HG03159 (cell line): ENCODE measurements around the gene AOC3.
"Not testable (repeated sequence)": the region's sequence is repeated elsewhere in the genome, so short reads cannot be mapped to it uniquely, and the experiment has no call there.

ENCODE experiments used
- ATAC-seq: cut with Tn5 transposase; IDR thresholded peaks from one replicate; pipeline ENCODE4 v1.9.1; 2021; ENCODE audit warnings: mild to moderate bottlenecking, moderate library complexity; ENCODE audit not compliant: unreplicated experiment

AOC3 gene

DNA sequence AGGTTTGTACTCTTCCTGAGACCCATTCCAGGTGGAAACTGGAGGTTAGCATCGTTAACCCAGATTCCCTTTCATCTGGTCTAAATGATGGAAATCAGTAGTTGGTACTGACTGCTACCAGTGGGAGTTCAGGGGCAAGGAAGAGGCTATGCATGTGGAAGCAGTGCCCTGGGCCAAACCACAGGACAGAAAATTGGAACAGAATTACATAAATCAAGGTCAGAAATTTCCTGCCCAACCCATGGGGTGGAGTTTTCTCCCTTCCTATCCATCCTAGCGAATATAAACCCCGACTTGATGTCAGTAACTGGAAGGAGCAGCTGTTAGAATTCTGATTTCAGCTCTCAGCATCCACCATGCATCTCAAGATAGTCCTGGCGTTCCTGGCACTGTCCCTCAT lies 6.7 kb upstream of the AOC3 start, which contains the start of gene AOC2:
Gene AOC2 (plus strand): TSS at position 310 of the 400 bp plus-strand sequence. CDS start 47 bp downstream, at position 357.
- no peak for ATAC-seq

DNA sequence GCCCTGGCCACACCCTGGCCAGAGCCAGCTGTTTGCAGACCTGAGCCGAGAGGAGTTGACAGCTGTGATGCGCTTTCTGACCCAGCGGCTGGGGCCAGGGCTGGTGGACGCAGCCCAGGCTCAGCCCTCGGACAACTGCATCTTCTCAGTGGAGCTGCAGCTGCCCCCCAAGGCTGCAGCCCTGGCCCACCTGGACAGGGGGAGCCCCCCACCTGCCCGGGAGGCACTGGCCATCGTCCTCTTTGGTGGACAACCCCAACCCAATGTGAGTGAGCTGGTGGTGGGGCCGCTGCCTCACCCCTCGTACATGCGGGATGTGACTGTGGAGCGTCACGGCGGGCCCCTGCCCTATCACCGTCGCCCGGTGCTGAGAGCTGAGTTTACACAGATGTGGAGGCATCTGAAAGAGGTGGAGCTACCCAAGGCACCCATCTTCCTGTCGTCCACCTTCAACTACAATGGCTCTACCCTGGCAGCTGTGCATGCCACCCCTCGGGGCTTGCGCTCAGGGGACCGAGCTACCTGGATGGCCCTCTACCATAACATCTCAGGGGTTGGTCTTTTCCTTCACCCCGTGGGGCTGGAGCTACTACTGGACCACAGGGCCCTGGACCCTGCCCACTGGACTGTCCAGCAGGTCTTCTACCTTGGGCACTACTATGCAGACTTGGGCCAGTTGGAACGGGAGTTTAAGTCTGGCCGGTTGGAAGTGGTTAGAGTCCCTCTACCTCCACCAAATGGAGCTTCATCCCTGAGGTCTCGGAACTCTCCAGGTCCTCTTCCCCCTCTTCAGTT lies 6.0 kb upstream of the AOC3 start:
- ATAC-seq: no peak

DNA sequence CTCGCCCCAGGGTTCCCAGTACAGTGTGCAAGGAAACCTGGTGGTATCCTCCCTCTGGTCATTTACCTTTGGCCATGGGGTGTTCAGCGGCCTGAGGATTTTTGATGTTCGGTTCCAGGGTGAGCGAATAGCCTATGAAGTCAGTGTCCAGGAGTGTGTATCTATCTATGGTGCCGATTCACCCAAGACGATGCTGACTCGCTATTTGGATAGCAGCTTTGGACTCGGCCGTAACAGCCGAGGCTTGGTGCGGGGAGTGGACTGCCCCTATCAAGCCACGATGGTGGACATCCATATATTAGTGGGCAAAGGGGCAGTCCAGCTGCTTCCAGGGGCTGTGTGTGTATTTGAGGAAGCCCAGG lies 5.5 kb upstream of the AOC3 start:
- ATAC-seq: no peak

DNA sequence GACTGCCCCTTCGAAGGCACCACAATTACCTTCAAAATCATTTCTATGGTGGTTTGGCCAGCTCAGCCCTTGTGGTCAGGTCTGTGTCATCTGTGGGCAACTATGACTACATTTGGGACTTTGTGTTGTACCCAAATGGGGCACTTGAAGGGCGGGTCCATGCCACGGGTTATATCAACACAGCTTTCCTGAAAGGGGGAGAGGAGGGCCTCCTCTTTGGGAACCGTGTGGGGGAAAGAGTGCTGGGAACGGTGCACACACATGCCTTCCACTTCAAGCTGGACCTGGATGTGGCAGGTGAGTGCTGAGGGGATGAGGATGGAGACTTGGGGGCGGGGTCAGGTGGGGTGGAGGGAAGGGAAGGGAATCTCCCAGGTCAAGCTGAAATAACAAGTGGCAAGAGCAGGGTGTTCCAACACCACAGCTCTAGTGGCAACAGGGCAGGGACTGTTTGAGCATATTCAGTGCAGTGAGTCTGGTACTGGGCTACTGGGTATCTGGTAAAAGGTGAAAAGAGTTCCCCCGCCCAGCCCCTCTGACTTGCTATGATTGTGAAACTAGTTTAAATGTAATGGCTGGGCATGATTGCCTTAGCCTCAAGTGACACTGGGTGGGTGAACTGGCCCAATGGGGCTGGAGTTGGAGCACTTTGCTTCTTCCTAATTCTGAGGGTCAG lies 4.9 kb upstream of the AOC3 start:
- ATAC-seq: no peak

DNA sequence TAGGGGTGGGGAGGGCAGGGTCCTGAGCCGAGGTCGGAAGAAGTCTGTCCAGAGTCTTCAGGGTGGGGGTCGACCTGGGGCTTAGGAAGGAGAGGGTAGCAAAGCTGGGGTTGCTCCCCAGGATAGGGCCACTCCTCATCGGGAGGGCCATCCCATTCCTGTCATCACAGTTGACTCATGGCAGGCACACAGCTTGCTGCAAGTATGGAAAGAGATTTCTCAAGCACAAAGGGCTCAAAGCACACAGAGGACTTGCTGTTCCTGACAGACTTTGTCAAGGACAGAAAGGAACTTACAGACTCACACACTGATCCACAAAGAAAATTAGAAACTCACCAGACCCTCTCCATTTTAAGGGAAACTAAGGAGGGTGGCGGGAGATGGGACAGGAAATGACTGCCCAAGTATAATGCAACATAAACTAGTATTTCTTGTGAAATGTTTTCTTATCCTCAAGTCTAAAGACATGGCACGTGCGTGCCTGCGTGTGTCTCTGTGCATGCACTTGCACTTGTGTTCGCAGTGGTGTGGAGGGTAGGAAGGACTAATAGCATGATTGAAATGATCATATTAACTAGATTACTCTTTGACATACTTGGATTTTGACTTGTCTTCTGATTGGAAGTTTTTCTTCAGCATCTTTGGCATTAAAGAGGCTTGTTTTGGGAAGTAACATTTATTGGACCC lies 4.3 kb upstream of the AOC3 start:
- ATAC-seq: no peak

DNA sequence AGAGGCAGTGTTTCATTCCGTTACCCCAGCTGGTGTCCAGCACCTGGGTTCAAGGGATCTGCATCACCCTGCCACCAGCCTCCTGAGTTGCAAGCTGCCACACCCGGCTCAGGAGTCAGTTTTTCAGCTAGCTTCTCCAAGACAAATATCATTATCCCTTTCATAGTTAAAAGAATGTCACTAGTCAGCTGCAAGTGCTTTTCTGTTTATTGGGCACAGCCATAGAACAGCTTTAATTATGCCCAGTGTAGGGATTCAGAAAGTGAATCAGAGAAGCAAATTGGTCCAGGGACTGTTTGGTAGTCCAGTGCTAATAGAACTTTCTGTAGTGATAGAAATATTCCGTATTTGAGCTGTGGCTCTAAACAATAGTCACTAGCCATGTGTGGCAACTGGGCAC lies 2.9 kb upstream of the AOC3 start:
- no peak for ATAC-seq

DNA sequence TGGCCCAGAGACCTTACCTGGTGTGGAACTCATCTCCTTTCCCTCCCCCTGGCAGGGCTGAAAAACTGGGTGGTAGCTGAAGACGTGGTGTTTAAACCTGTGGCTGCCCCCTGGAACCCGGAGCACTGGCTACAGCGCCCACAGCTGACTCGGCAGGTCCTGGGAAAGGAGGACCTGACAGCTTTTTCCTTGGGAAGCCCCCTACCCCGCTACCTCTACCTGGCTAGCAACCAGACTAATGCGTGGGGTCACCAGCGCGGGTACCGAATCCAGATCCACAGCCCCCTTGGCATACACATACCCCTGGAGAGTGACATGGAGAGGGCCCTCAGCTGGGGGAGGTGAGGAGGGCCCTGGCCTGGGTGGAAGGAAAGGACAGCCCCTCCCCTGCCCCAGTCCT lies 2.0 kb upstream of the AOC3 start:
- ATAC-seq: no peak

DNA sequence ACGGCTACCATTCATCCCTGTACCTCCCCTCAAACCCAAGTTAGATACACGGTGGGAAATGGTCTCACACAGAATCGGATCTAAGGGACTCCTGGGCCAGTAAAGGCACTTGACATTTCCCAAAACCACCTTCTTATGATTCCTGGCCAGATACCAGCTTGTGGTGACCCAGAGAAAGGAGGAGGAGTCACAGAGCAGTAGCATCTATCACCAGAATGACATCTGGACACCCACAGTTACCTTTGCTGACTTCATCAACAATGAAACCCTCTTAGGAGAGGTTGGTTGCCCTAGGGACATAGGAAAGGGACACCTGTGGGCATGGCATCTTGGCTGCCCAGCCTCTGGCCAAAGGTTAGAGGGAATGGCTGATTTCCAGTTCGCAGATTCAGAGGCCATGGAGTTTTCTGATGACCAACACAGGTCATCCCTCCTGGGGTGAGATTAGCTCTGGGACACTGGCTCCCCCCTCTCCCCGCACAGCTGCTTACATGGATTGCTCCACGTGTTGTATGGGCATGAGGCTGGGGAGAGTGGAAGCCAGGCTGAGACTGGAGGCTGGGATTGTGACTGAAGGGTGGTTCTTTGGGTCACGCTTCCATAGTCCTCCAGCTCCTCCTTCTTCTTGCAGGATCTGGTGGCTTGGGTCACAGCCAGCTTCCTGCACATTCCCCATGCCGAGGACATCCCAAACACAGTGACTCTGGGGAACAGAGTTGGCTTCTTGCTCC lies 1.4 kb upstream of the AOC3 start:
- ATAC-seq: no peak

DNA sequence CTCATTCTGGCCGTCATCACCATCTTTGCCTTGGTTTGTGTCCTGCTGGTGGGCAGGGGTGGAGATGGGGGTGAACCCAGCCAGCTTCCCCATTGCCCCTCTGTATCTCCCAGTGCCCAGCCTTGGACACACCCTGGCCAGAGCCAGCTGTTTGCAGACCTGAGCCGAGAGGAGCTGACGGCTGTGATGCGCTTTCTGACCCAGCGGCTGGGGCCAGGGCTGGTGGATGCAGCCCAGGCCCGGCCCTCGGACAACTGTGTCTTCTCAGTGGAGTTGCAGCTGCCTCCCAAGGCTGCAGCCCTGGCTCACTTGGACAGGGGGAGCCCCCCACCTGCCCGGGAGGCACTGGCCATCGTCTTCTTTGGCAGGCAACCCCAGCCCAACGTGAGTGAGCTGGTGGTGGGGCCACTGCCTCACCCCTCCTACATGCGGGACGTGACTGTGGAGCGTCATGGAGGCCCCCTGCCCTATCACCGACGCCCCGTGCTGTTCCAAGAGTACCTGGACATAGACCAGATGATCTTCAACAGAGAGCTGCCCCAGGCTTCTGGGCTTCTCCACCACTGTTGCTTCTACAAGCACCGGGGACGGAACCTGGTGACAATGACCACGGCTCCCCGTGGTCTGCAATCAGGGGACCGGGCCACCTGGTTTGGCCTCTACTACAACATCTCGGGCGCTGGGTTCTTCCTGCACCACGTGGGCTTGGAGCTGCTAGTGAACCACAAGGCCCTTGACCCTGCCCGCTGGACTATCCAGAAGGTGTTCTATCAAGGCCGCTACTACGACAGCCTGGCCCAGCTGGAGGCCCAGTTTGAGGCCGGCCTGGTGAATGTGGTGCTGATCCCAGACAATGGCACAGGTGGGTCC lies 607 bp downstream of the AOC3 start:
- ATAC-seq: not testable (repeated sequence)

DNA sequence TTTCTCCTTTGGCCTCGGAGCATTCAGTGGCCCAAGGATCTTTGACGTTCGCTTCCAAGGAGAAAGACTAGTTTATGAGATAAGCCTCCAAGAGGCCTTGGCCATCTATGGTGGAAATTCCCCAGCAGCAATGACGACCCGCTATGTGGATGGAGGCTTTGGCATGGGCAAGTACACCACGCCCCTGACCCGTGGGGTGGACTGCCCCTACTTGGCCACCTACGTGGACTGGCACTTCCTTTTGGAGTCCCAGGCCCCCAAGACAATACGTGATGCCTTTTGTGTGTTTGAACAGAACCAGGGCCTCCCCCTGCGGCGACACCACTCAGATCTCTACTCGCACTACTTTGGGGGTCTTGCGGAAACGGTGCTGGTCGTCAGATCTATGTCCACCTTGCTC lies 1.4 kb downstream of the AOC3 start:
- no peak for ATAC-seq

DNA sequence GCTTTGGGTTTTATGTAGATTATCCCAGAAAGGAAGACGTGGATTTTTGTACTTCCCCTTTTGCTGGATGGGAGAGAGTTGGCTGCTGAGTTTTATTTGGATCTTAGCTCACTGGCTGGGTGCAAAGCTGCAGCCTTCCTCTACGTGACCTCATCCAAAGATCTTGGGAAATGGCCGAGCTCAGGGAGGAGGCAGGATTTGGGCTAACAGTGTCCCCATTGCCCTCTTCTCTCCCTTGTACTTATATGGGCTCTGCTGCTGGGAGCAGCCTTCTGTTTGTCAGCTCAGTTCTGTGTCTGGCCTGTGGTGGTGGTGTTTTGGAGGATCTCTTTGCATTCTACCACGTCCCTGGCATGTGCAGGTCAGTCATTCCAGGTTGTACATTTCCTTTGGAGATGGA lies 2.0 kb downstream of the AOC3 start:
- ATAC-seq: no peak

DNA sequence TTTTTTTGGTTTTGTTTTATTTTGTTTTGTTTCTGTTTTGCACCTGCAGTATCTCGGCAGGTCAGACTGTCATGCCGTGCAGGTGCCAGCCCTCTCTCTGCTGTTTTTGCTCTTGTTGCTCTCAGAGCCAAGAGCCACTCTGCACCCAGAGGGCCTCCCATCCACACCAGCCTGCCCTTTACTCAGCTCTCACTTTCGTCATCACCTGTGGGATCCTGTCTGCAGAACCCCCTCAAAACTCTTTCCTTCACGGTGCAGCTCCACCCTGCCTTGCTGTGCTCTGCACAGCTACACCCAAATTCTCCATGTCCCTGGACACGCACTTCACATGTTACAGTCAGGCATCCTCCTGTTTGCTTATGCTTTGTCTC lies 2.6 kb downstream of the AOC3 start:
- ATAC-seq: no peak

DNA sequence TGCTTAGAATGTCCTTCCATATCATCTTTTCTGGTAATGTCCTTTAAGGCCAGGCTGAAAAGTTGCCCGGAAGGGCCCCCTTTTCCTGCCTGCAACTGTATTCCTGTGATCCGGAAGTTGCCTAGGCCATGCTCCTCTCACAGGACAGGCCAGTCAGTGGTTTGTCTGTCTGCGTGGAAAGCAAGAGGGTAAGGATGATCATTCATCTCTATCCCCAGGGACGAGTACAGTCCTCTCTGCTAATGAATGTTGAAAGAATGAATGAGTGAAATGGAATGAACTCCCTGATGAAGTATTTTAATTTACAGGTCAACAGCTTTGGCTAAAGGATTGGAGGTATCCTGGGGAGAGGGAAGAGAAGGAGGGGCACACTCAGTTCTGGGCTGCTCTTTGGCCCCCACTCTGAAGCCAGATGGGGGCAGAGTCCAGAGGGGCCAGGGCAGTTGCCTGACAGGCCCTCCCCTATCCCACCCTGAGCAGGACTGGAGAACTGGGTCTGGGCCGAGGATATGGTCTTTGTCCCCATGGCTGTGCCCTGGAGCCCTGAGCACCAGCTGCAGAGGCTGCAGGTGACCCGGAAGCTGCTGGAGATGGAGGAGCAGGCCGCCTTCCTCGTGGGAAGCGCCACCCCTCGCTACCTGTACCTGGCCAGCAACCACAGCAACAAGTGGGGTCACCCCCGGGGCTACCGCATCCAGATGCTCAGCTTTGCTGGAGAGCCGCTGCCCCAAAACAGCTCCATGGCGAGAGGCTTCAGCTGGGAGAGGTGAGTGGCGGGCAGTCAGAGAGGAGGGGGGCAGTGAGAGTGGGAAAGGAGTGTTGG lies 3.2 kb downstream of the AOC3 start:
- no peak for ATAC-seq

DNA sequence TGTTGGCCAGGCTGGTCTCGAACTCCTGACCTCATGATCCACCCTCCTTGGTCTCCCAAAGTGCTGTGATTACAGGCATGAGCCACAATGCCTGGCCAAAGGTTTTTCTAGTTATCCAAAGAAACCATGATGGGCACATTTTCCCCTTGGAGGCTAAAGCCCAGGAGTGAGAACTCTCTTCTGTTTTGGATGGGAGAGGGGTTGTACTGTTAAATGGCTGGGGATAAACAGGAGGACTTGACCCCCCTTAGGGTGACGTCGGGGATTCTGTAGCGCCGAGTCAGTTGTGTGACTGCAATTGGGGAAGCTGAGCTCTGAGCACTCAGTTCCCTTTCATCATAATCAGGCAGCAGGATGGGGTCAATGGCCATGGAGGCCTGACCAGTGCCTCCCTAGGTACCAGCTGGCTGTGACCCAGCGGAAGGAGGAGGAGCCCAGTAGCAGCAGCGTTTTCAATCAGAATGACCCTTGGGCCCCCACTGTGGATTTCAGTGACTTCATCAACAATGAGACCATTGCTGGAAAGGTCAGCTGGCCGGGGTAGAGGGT lies 4.1 kb downstream of the AOC3 start:
- ATAC-seq: no peak

DNA sequence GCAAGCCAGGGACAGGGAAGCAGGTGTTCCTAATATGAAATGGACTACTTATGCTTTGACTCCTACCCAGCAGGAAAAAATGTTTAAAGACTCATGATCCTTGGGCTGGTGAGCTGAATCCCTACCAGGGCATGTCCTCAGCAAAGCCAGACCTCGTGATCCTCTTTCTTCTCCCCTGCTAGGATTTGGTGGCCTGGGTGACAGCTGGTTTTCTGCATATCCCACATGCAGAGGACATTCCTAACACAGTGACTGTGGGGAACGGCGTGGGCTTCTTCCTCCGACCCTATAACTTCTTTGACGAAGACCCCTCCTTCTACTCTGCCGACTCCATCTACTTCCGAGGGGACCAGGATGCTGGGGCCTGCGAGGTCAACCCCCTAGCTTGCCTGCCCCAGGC lies 5.1 kb downstream of the AOC3 start:
- not testable (repeated sequence) for ATAC-seq

DNA sequence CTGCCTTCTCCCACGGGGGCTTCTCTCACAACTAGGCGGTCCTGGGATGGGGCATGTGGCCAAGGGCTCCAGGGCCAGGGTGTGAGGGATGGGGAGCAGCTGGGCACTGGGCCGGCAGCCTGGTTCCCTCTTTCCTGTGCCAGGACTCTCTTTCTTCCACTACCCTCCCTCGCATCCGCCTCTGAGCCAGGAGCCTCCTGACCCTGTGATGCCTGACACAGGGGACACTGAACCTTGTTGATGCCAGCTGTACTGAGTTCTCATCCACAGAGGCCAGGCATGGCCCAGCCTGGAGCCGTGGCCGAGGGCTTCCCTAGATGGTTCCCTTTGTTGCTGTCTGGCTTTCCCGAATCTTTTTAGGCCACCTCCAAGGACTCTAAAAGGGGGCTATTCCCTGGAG lies 5.5 kb downstream of the AOC3 start:
- not testable (repeated sequence) for ATAC-seq

DNA sequence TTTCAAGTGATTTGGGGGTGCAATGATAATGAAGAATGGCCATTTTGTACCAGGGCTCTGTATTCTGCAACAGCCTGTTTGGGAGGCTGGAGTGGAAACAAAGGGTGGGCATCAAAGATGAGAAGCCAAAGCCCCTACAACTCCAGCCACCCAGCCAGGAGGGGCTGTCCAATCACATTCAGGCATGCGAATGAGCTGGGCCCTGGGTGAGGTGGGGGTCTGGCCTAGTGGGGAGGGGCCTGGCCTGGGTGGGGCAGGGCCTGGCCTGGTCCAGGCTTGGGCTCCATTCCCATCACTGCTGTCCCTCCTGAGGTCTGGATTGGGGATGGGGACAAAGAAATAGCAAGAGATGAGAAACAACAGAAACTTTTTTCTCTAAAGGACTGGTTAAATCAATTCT lies 6.4 kb downstream of the AOC3 start:
- no peak for ATAC-seq

DNA sequence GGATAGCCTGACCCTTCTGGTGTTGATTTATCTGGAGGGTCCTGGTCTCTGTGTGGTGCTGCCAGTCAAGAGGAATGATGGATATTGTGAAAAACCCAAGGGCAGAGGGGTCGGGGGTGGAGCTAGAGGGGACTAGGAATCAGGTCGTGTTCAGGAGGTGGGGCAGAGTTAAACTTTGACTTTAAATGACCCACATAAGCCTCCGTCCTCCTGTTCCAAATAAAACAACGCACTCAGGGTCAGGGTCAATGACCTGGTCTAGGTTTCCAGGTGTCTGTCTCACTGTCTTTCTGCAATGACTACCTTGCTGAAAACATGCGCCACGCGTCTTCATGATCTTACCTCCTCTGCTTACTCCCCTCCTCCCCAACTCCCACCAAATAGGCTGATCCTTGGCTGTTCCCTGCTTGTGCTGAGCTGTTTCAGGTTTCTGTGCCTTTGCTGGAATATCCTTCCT lies 14.7 kb downstream of the AOC3 start:
- ATAC-seq: no peak

DNA sequence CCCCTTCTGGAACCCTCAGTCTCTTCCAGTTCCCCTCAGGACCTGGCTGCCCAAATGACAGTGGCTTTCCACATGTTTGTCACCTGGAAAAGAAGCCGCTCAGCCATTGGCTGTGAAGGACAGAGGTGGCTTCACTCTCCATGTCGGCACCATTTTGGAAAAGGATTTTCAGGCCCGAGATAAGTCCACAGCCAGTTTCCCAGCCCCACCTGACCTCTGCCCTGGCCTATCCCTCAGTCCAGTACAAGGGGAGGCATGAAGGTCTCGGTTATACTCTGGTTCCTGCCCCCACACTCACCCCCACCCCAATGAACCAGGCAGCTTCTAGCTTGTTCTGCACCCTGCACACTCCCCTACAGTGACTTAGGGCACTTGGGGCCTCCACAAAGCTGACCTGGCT lies 15.2 kb downstream of the AOC3 start:
- ATAC-seq: no peak
